ENCODE data around the gene LIPE. TPM values are rescaled to one million over a fixed set of nuclear protein-coding genes. Genes with fewer than 3 reads are reported as not detected.
"Not testable (repeated sequence)": the region's sequence is repeated elsewhere in the genome, so short reads cannot be mapped to it uniquely, and the experiment has no call there.

The LIPE gene
- total and polyA plus RNA-seq, 2 experiments from 2014 or later, result 0.22 to 0.61 TPM

DNA sequence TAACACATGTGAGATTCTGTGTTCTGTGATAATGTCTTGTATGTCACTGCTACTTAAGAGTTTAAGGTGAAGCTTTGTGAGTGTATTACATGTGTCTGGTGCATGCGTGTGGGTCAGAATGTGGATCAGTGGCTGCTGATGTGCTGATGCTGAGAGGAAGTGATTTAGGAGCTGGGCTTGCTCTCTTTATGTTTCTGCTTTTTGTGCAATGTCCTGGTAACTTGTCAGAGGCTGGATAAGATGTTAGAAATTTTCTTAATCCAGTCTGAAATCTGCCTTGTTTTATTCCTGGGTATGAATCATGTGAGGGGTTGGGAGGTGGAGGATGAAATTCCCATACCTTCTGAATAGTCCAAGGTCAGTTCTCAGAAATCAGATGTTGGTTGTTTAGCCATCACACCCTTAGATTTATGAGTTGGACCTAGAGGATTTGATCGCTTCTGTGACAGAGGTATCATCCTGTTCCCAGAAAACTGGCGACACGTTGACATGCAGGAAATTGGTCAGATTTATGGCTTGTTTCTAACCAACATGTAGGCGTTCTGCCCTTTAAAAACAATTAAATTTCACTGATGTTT lies 40.1 kb upstream of the LIPE start:
- TF ChIP-seq EZH2phosphoT487 (IDR thresholded peaks at IDR 0.05; ENCODE audit: insufficient read depth, low read depth) (no peak), EZH2 (IDR thresholded peaks at IDR 0.05; ENCODE audit: insufficient read depth, poor library complexity, severe bottlenecking) (no peak)
- Histone ChIP-seq H3K36me3 (ENCODE audit: low read depth) (no peaks in the 10 kb centered on the region), H3K9me3 (ENCODE audit: low read depth) (no peaks in the 10 kb centered on the region), H3K79me2 (ENCODE audit: insufficient read depth) (no peaks in the 10 kb centered on the region), H3K4me2 (ENCODE audit: unreplicated experiment) (no peak overlapping the region), H3K9ac (no peak overlapping the region), H4K20me1 (ENCODE audit: insufficient read depth) (no peaks in the 10 kb centered on the region), H3K27me3 (replicated peaks; ENCODE audit: insufficient read depth) (peaks cover 21% of the 10 kb centered on the region), H3K4me1 (ENCODE audit: insufficient read depth) (peaks cover 23% of the 10 kb centered on the region), H3K4me3 (no peak overlapping the region), H3K9me2 (ENCODE audit: insufficient read depth) (no peaks in the 10 kb centered on the region), H3K27ac (no peak overlapping the region), H3F3A (ENCODE audit: insufficient read depth) (peaks cover 17% of the 10 kb centered on the region), H2AFZ (no peak overlapping the region)
- WGBS, 2 experiments (ENCODE audit: low coverage in 1 of 2, low lambda C conversion rate in 2 of 2, missing lambda C conversion rate in 2 of 2), result 12 to 19% methylated on average over 5 of the region's 5 CpGs
- in situ Hi-C loops (cut with MboI), result no loop called here
- DNase-seq, result peak; percentile 28

DNA sequence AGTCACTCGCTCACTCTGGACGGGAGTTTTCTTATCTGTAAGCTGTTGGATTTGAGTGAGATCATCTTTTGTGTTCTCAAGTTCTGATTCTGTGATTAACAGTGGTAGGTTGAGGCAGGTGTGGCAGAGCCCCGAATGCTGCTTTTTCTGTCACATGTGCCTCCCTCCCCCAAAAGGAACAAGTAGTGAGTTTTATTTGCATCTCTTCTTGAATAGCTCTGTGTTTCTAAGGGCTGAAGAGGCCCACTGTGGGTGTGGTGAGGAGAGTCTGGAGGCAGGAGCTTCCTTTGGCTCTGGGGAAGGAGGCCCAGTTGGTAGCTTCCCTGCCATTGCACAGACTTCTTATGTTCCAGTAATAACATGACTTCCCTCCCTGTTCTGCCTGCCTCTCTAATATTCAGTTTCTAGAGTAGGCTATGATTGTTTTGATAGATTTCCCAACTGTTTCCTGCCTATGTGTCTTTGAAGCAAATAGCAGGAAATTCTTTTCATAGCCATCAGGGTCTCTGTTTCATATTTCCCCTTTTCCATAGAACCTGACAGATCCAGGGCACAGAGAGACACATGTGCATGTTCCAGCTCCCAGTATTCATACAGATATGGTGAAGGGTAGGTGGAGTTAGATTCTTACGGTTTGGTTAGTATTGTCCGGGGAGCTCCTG lies 39.5 kb upstream of the LIPE start:
- 44% methylated on average over 5 of the region's 5 CpGs for WGBS, 2 experiments (ENCODE audit: low coverage in 1 of 2, low lambda C conversion rate in 2 of 2, missing lambda C conversion rate in 2 of 2)
- Histone ChIP-seq H3K9ac (no peak overlapping the region), H3F3A (ENCODE audit: insufficient read depth) (peaks cover 17% of the 10 kb centered on the region), H3K4me1 (ENCODE audit: insufficient read depth) (peaks cover 23% of the 10 kb centered on the region), H3K4me3 (no peak overlapping the region), H3K9me2 (ENCODE audit: insufficient read depth) (no peaks in the 10 kb centered on the region), H3K36me3 (ENCODE audit: low read depth) (no peaks in the 10 kb centered on the region), H2AFZ (no peak overlapping the region), H3K79me2 (ENCODE audit: insufficient read depth) (no peaks in the 10 kb centered on the region), H3K9me3 (ENCODE audit: low read depth) (no peaks in the 10 kb centered on the region), H4K20me1 (ENCODE audit: insufficient read depth) (no peaks in the 10 kb centered on the region), H3K27me3 (replicated peaks; ENCODE audit: insufficient read depth) (peaks cover 19% of the 10 kb centered on the region), H3K4me2 (ENCODE audit: unreplicated experiment) (no peak overlapping the region), H3K27ac (no peak overlapping the region)
- in situ Hi-C loops (cut with MboI), result no loop called here
- TF ChIP-seq EZH2 (IDR thresholded peaks at IDR 0.05; ENCODE audit: insufficient read depth, poor library complexity, severe bottlenecking) (no peak), EZH2phosphoT487 (IDR thresholded peaks at IDR 0.05; ENCODE audit: insufficient read depth, low read depth) (no peak)
- peak; percentile 8 for DNase-seq

DNA sequence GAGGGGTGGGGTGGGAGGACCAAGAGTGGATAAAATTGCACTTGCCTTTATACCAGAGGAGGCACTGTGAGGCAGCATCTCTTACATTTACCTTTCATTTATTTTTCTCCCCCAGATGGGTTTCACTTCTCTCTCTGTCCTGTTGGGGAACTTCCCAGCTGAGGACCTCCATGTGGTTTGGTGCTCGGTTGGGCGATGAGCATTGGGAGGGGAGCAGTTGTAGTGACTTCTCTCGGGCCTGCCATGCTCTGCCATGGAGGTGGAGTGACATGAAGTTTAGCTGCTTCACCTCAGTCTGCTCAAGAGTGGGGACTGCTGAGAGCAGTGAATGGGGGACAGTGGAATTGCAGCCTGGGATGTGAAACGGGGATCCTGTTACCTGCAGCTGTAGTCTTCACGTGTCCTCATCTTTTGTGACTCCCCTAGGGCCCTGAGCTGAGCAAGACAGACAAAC lies 38.7 kb upstream of the LIPE start:
- Histone ChIP-seq H3F3A (ENCODE audit: insufficient read depth) (peaks cover 17% of the 10 kb centered on the region), H3K27ac (no peak overlapping the region), H3K27me3 (replicated peaks; ENCODE audit: insufficient read depth) (peaks cover 11% of the 10 kb centered on the region; the same call in 1 of the 2 replicates), H3K9me3 (ENCODE audit: low read depth) (no peaks in the 10 kb centered on the region), H3K4me3 (no peak overlapping the region), H4K20me1 (ENCODE audit: insufficient read depth) (no peaks in the 10 kb centered on the region), H3K36me3 (ENCODE audit: low read depth) (no peaks in the 10 kb centered on the region), H3K79me2 (ENCODE audit: insufficient read depth) (no peaks in the 10 kb centered on the region), H3K4me2 (ENCODE audit: unreplicated experiment) (no peak overlapping the region), H2AFZ (no peak overlapping the region), H3K4me1 (ENCODE audit: insufficient read depth) (peaks cover 23% of the 10 kb centered on the region), H3K9ac (no peak overlapping the region), H3K9me2 (ENCODE audit: insufficient read depth) (no peaks in the 10 kb centered on the region)
- no peak for TF ChIP-seq EZH2phosphoT487 (IDR thresholded peaks at IDR 0.05; ENCODE audit: insufficient read depth, low read depth)
- TF ChIP-seq EZH2 (IDR thresholded peaks at IDR 0.05; ENCODE audit: insufficient read depth, poor library complexity, severe bottlenecking), result no peak
- 80 to 86% methylated on average over 5 of the region's 5 CpGs for WGBS, 2 experiments (ENCODE audit: low coverage in 1 of 2, low lambda C conversion rate in 2 of 2, missing lambda C conversion rate in 2 of 2)
- DNase-seq, result no peak
- in situ Hi-C loops (cut with MboI), result no loop called here

- DNase-seq, result no peak
- H3K4me2 ChIP-seq (ENCODE audit: unreplicated experiment), result no peak overlapping the region
- H2AFZ ChIP-seq, result no peak overlapping the region
- 84 to 86% methylated on average over 4 of the region's 4 CpGs for WGBS, 2 experiments (ENCODE audit: low coverage in 1 of 2, low lambda C conversion rate in 2 of 2, missing lambda C conversion rate in 2 of 2)
- H3K9me2 ChIP-seq (ENCODE audit: insufficient read depth), result no peaks in the 10 kb centered on the region
- TF ChIP-seq EZH2phosphoT487 (IDR thresholded peaks at IDR 0.05; ENCODE audit: insufficient read depth, low read depth), result no peak
- TF ChIP-seq EZH2 (IDR thresholded peaks at IDR 0.05; ENCODE audit: insufficient read depth, poor library complexity, severe bottlenecking), result no peak
- no peaks in the 10 kb centered on the region for H4K20me1 ChIP-seq (ENCODE audit: insufficient read depth)
- H3K79me2 ChIP-seq (ENCODE audit: insufficient read depth), result no peaks in the 10 kb centered on the region
- in situ Hi-C loops (cut with MboI), result no loop called here
- H3K4me1 ChIP-seq (ENCODE audit: insufficient read depth), result peaks cover 7% of the 10 kb centered on the region
- H3K9me3 ChIP-seq (ENCODE audit: low read depth), result no peaks in the 10 kb centered on the region
- peaks cover 5% of the 10 kb centered on the region for H3F3A ChIP-seq (ENCODE audit: insufficient read depth)
- no peak overlapping the region for H3K27ac ChIP-seq
- H3K9ac ChIP-seq, result no peak overlapping the region
- H3K36me3 ChIP-seq (ENCODE audit: low read depth), result no peaks in the 10 kb centered on the region
- no peak overlapping the region for H3K4me3 ChIP-seq
- 0 out of 2 replicates have a peak, but pooled peaks cover 6% of the 10 kb centered on the region for H3K27me3 ChIP-seq (replicated peaks; ENCODE audit: insufficient read depth)
Observed at GRCh38 chr19:42461700-42462324, 34.6 kb upstream of the LIPE start.

- H3K9me3 ChIP-seq (ENCODE audit: low read depth); in situ Hi-C loops (cut with MboI); DNase-seq; H3F3A ChIP-seq (ENCODE audit: insufficient read depth); H3K27me3 ChIP-seq (replicated peaks; ENCODE audit: insufficient read depth); H3K4me1 ChIP-seq (ENCODE audit: insufficient read depth); H2AFZ ChIP-seq; H3K4me2 ChIP-seq (ENCODE audit: unreplicated experiment); H3K79me2 ChIP-seq (ENCODE audit: insufficient read depth); H3K9ac ChIP-seq; H3K4me3 ChIP-seq; H4K20me1 ChIP-seq (ENCODE audit: insufficient read depth); H3K27ac ChIP-seq; H3K9me2 ChIP-seq (ENCODE audit: insufficient read depth); H3K36me3 ChIP-seq (ENCODE audit: low read depth): not testable (repeated sequence)
- WGBS, 2 experiments (ENCODE audit: low coverage in 1 of 2, low lambda C conversion rate in 2 of 2, missing lambda C conversion rate in 2 of 2), result 82 to 83% methylated on average over 8 of the region's 8 CpGs
Observed at GRCh38 chr19:42461231-42461630, 34.0 kb upstream of the LIPE start.
